ENCODE data around the gene ZNF17.
A peak's percentile ranks its signal among the peaks of the same experiment; 100 is the strongest.

Gene ZNF17

GRCh38 chr19:57434386-57435061 lies 23.6 kb downstream of the ZNF17 start:
- peak; percentile 18 for DNase-seq (ENCODE audit: low read depth, low spot score)

GRCh38 chr19:57435062-57435978 lies 24.4 kb downstream of the ZNF17 start, which contains the start of gene ZNF749:
Gene ZNF749 (plus strand): TSS chr19:57435325. CDS start chr19:57435579, 254 bp downstream.
- DNase-seq (ENCODE audit: low read depth, low spot score): peak; percentile 99

- peak; percentile 10 for DNase-seq (ENCODE audit: low read depth, low spot score)
Measured at GRCh38 chr19:57436417-57436816, 25.5 kb downstream of the ZNF17 start.

GRCh38 chr19:57437931-57438330 lies 27.0 kb downstream of the ZNF17 start:
- DNase-seq (ENCODE audit: low read depth, low spot score): no peak

- no peak for DNase-seq (ENCODE audit: low read depth, low spot score)
Measured at GRCh38 chr19:57438925-57439324, 28.0 kb downstream of the ZNF17 start.

- no peak for DNase-seq (ENCODE audit: low read depth, low spot score)
Measured at GRCh38 chr19:57441979-57442752, 31.2 kb downstream of the ZNF17 start.

GRCh38 chr19:57443121-57443696 lies 32.2 kb downstream of the ZNF17 start:
- no peak for DNase-seq (ENCODE audit: low read depth, low spot score)

- DNase-seq (ENCODE audit: low read depth, low spot score): no peak
Measured at GRCh38 chr19:57452307-57452706, 41.3 kb downstream of the ZNF17 start.

- DNase-seq (ENCODE audit: low read depth, low spot score): peak; percentile 55
Measured at GRCh38 chr19:57465680-57466381, 54.9 kb downstream of the ZNF17 start.

GRCh38 chr19:57466489-57466888 lies 55.5 kb downstream of the ZNF17 start:
- no peak for DNase-seq (ENCODE audit: low read depth, low spot score)

All from ELF-1 (cell line).